HepG2 (cell line): ENCODE results near the gene CHKB. TPM values are rescaled to one million over a fixed set of nuclear protein-coding genes. Genes with fewer than 3 reads are reported as not detected.

Experiments used
- CEBPG ChIP-seq: IDR thresholded peaks from 2 replicates; pipeline ENCODE4 v1.6.1; 2016
- CREB1 ChIP-seq, 2 experiments: fragments of 450-650 bp in 1 of 2; IDR thresholded peaks; 2 replicates each; pipeline ENCODE4 v1.6.1; 2016 to 2017; ENCODE audit warnings: control low read depth in 1 of 2, mild to moderate bottlenecking in 1 of 2, missing compliant biosample characterization in 1 of 2, missing genetic modification characterization in 1 of 2
- ESRRA ChIP-seq: sonication (generic); formaldehyde crosslinking; IDR thresholded peaks from 2 replicates; pipeline ENCODE4 v1.5.1; 2020; ENCODE audit warnings: mild to moderate bottlenecking, low read depth, missing genetic modification reagents
- GABPA ChIP-seq, 2 experiments: IDR thresholded peaks; 2 replicates each; pipeline ENCODE4 v1.6.1; 2011 to 2016; ENCODE audit warnings: low read depth in 2 of 2, low read length in 1 of 2, missing biosample characterization in 1 of 2, missing genetic modification characterization in 1 of 2
- MEF2D ChIP-seq: sonication (generic); formaldehyde crosslinking; IDR thresholded peaks from 2 replicates; pipeline ENCODE4 v1.5.1; 2020; ENCODE audit warnings: mild to moderate bottlenecking, missing genetic modification reagents
- MYNN ChIP-seq: sonication (generic); formaldehyde crosslinking; IDR thresholded peaks from 2 replicates; pipeline ENCODE4 v1.4.0; 2020; ENCODE audit warnings: mild to moderate bottlenecking, low read depth, missing genetic modification reagents
- NR1H2 ChIP-seq: sonication (generic); formaldehyde crosslinking; IDR thresholded peaks from 2 replicates; pipeline ENCODE4 v1.8.1; 2022; ENCODE audit warnings: low read depth, missing genetic modification reagents, borderline replicate concordance
- YEATS2 ChIP-seq: sonication (generic); formaldehyde crosslinking; IDR thresholded peaks from 2 replicates; pipeline ENCODE4 v1.4.0; 2020; ENCODE audit warnings: missing genetic modification reagents, borderline replicate concordance
- ZBTB7A ChIP-seq: sonication (generic); formaldehyde crosslinking; IDR thresholded peaks from 2 replicates; pipeline ENCODE4 v1.8.0; 2022; ENCODE audit warnings: mild to moderate bottlenecking, missing genetic modification reagents
- ZMYM2 ChIP-seq: sonication (generic); formaldehyde crosslinking; IDR thresholded peaks from 2 replicates; pipeline ENCODE4 v1.8.0; 2022; ENCODE audit warnings: mild to moderate bottlenecking, missing genetic modification reagents
- ZNF142 ChIP-seq: sonication (generic); formaldehyde crosslinking; IDR thresholded peaks from 2 replicates; pipeline ENCODE4 v1.4.0; 2020; ENCODE audit warnings: missing genetic modification reagents
- ZNF180 ChIP-seq: sonication (generic); formaldehyde crosslinking; IDR thresholded peaks from 2 replicates; pipeline ENCODE4 v1.4.0; 2020; ENCODE audit warnings: low read depth, missing genetic modification reagents, borderline replicate concordance
- ZNF207 ChIP-seq: fragments of 450-650 bp; IDR thresholded peaks from 2 replicates; pipeline ENCODE4 v1.6.1; 2016; ENCODE audit warnings: antibody characterized with exemption, borderline replicate concordance
- polyA plus RNA-seq, 8 experiments: library from polyadenylated mRNA; depleted of rRNA in 3 of 8; stranded (reverse) in 7 of 8; unstranded in 1 of 8; fragments of >200 nt; fragmentation: Illumina TruSeq in 4 of 8; extraction: Trizol in 4 of 8; gene quantifications; 2 replicates each; pipeline versions ENCODE4 v1.2.1 to v1.2.3, GENCODE V29; 2011 to 2016; ENCODE audit warnings: low read depth in 4 of 8, missing spikeins in 1 of 8, mixed read lengths in 1 of 8; ENCODE audit not compliant: insufficient read depth in 1 of 8
- total RNA-seq, 5 experiments: library from RNA; depleted of rRNA; stranded (reverse); fragments of >200 nt; fragmentation: Illumina TruSeq; extraction: Trizol; gene quantifications; 2 replicates each; pipeline ENCODE4 v1.2.3, GENCODE V29; 2016; ENCODE audit warnings: low read depth in 1 of 5

The CHKB gene
- total and polyA plus RNA-seq, 2 of the 13 experiments (the other 11 are each of a cell fraction or from before 2014, with no cell fraction given) = 24.5 to 42.7 TPM

DNA sequence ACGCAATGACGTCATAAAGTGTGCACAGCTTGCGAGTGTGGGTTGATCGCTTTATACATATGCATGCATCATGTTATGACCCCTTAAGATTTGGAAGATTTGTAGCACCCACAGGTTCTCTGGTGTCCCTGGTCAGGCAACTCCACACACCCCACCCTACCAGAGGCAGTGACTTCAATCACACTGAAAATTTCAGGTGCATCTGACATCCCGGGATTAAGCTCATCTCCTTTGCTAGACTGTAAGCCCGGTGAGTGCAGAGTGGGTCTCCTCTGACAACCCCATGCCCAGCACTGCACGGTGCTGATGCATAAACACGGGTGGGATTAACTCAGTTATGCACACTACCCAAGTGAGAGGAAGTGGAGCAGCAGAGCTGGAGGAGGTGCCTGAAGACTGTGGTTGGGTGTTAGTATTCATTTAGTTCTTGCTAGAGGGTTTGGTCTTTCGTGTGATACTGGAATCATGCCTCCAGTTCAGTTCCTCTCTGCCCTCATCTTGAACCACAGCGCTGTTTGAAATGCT, 38.8 kb upstream of the CHKB start (continued):
- TF ChIP-seq ZNF142 (CRISPR knock-in tag) (no peak), YEATS2 (CRISPR knock-in tag) (no peak), MYNN (CRISPR knock-in tag) (no peak), GABPA (IDR thresholded peaks at IDR 0.05; ENCODE audit: low read depth, low read length) (no peak), GABPA (CRISPR knock-in tag; IDR thresholded peaks at IDR 0.05; ENCODE audit: low read depth) (no peak), CREB1 (IDR thresholded peaks at IDR 0.05) (peak; percentile 97), CREB1 (CRISPR knock-in tag; IDR thresholded peaks at IDR 0.05) (0 out of 2 replicates have a peak, but pooled peaks have one; percentile 8), ZNF180 (CRISPR knock-in tag) (no peak), CEBPG (CRISPR knock-in tag) (no peak), MEF2D (CRISPR knock-in tag) (no peak), ESRRA (CRISPR knock-in tag) (no peak), ZMYM2 (CRISPR knock-in tag) (no peak), ZNF207 (no peak), ZBTB7A (CRISPR knock-in tag) (no peak), NR1H2 (CRISPR knock-in tag) (no peak)
- TF ChIP-seq, all 625 proteins: peak for 10
